ENCODE measurements around the gene ALAS1. TPM values are rescaled to one million over a fixed set of nuclear protein-coding genes. Genes with fewer than 3 reads are reported as not detected.

ALAS1 gene
- total and polyA plus RNA-seq, 2 experiments from 2014 or later: 17.8 to 42.8 TPM

GRCh38 chr3:52247409-52248164 lies 49.6 kb downstream of the ALAS1 start (continued):
- TF ChIP-seq ZNF462 (CRISPR knock-in tag; IDR thresholded peaks at IDR 0.05): no peak
- no peak for TF ChIP-seq EZH2phosphoT487 (IDR thresholded peaks at IDR 0.05; ENCODE audit: unreplicated experiment)
- no peak for TF ChIP-seq JUNB (IDR thresholded peaks at IDR 0.05; ENCODE audit: unreplicated experiment)
- TF ChIP-seq STAT1 (IDR thresholded peaks at IDR 0.05; ENCODE audit: unreplicated experiment): no peak
- no peak for TF ChIP-seq EZH2 (IDR thresholded peaks at IDR 0.05; ENCODE audit: low read depth, unreplicated experiment)
- no peak for TF ChIP-seq POLR2AphosphoS5 (IDR thresholded peaks at IDR 0.05; ENCODE audit: low read depth)
- no peak for TF ChIP-seq ZNF331 (CRISPR knock-in tag; IDR thresholded peaks at IDR 0.05; ENCODE audit: low read depth)
- no peak for TF ChIP-seq CREB1 (CRISPR knock-in tag; IDR thresholded peaks at IDR 0.05; ENCODE audit: low read depth)
- no peak for TF ChIP-seq ETS1 (IDR thresholded peaks at IDR 0.05)

Data from GM23338 (cell line).